Lower leg skin (tissue), 4 donors: Measurements from ENCODE around the gene DIS3L2. TPM values are rescaled to one million over a fixed set of nuclear protein-coding genes. Genes with fewer than 3 reads are reported as not detected.
"Not testable (repeated sequence)": the region's sequence is repeated elsewhere in the genome, so short reads cannot be mapped to it uniquely, and the experiment has no call there.

Experiments
- DNase-seq, 2 donors: peaks; one replicate each; pipeline ENCODE4 v3.0.0-alpha.2; 2019; ENCODE audit warnings: low spot score in 2 of 2
- H3K4me3 ChIP-seq: fragments of 200-600 bp; sonication (generic); 2 replicates; pipeline ENCODE4 v1.5.1; 2017; ENCODE audit warnings: mild to moderate bottlenecking, low read depth; ENCODE audit not compliant: poor library complexity, severe bottlenecking
- CTCF ChIP-seq, 3 donors: fragments of 450-650 bp; IDR thresholded peaks; one replicate each; pipeline ENCODE4 v1.5.1; 2016; ENCODE audit warnings: antibody characterized with exemption in 3 of 3, mild to moderate bottlenecking in 3 of 3, moderate library complexity in 2 of 3
- POLR2A ChIP-seq, 2 donors: fragments of 450-650 bp; IDR thresholded peaks; one replicate each; pipeline ENCODE4 v1.6.1; 2016 to 2017; ENCODE audit warnings: antibody characterized with exemption in 2 of 2, mild to moderate bottlenecking in 1 of 2, moderate library complexity in 1 of 2
- WGBS, 2 donors: methylation state at CpG; one replicate each; pipeline ENCODE4 v1.1.5; 2018; 5-methylcytosine and 5-hydroxymethylcytosine counted together
- intact Hi-C: fragments of 100-400 bp; cut with DNase I; formaldehyde crosslinking; loops from one replicate; pipeline ENCODE4 v1.15.0; 2023; ENCODE audit warnings: low total_unique reads
- total RNA-seq, 4 donors: library from RNA; depleted of rRNA; stranded (reverse); fragments of >200 nt; gene quantifications; one replicate each; pipeline ENCODE4 v1.1.0, GENCODE V29; 2016

The DIS3L2 gene
- total RNA-seq, 4 donors from 2014 or later = 26.4 to 39.0 (median 34.4) TPM

GRCh38 chr2:232147440-232148077, 186.0 kb downstream of the DIS3L2 start:
- no peak for DNase-seq
- WGBS, 2 donors = 93 to 100% methylated on average over 2 of the region's 2 CpGs
- TF ChIP-seq POLR2A (IDR thresholded peaks at IDR 0.05) = no peak
- TF ChIP-seq CTCF (IDR thresholded peaks at IDR 0.05) = no peak
- H3K4me3 ChIP-seq = no peak overlapping the region
- intact Hi-C loops = no loop called here

GRCh38 chr2:232162187-232162586, 200.7 kb downstream of the DIS3L2 start:
- DNase-seq = no peak
- intact Hi-C loops = no loop called here
- no peak overlapping the region for H3K4me3 ChIP-seq
- TF ChIP-seq POLR2A (IDR thresholded peaks at IDR 0.05) (no peak), CTCF (IDR thresholded peaks at IDR 0.05) (no peak)
- WGBS, 2 donors = 96% methylated on average over 3 of the region's 3 CpGs

GRCh38 chr2:232170396-232170795, 208.9 kb downstream of the DIS3L2 start:
- TF ChIP-seq CTCF (IDR thresholded peaks at IDR 0.05) = no peak
- no peak for TF ChIP-seq POLR2A (IDR thresholded peaks at IDR 0.05)
- intact Hi-C loops = no loop called here
- H3K4me3 ChIP-seq = no peak overlapping the region
- 36 to 38% methylated on average over 2 of the region's 2 CpGs for WGBS, 2 donors
- no peak for DNase-seq

GRCh38 chr2:232174662-232175061, 213.1 kb downstream of the DIS3L2 start:
- intact Hi-C loops = no loop called here
- no peak overlapping the region for H3K4me3 ChIP-seq
- no peak for DNase-seq
- 83 to 93% methylated on average over 4 of the region's 4 CpGs for WGBS, 2 donors
- no peak for TF ChIP-seq POLR2A (IDR thresholded peaks at IDR 0.05)

GRCh38 chr2:232176587-232176986, 215.1 kb downstream of the DIS3L2 start:
- DNase-seq, intact Hi-C loops: not testable (repeated sequence)
- WGBS, 2 donors = 89 to 96% methylated on average over 5 of the region's 5 CpGs

GRCh38 chr2:232183279-232183678, 221.8 kb downstream of the DIS3L2 start:
- no peak overlapping the region for H3K4me3 ChIP-seq
- TF ChIP-seq CTCF (IDR thresholded peaks at IDR 0.05) (no peak), POLR2A (IDR thresholded peaks at IDR 0.05) (no peak)
- intact Hi-C loops = no loop called here
- 78 to 95% methylated on average over 2 of the region's 2 CpGs for WGBS, 2 donors
- DNase-seq = no peak

More at GRCh38 chr2:232176587-232176986, 215.1 kb downstream of the DIS3L2 start:
- H3K4me3 ChIP-seq = not testable (repeated sequence)

- TF ChIP-seq CTCF (IDR thresholded peaks at IDR 0.05) (no peak), POLR2A (IDR thresholded peaks at IDR 0.05) (no peak)
- 93 to 99% methylated on average over 6 of the region's 6 CpGs for WGBS, 2 donors
- intact Hi-C loops = no loop called here
- no peak for DNase-seq
- no peak overlapping the region for H3K4me3 ChIP-seq
These were observed 222.8 kb downstream of the DIS3L2 start for GRCh38 chr2:232184346-232184745.
